Right renal pelvis (tissue), 4 donors: ENCODE measurements around the gene AKAP6. TPM values are rescaled to one million over a fixed set of nuclear protein-coding genes. Genes with fewer than 3 reads are reported as not detected.

Experiments used
- DNase-seq, 4 donors: peaks; one replicate each; pipeline ENCODE4 v3.0.0-alpha.2; 2013; ENCODE audit warnings: low read depth in 4 of 4, low spot score in 3 of 4, missing footprints in 1 of 4
- polyA plus RNA-seq, 4 donors: library from polyadenylated mRNA; unstranded; fragments of 120-200 nt; gene quantifications; one replicate each; pipeline ENCODE4 v1.2.1, GENCODE V29; 2013; ENCODE audit not compliant: insufficient read length in 4 of 4

The AKAP6 gene
- polyA plus RNA-seq, 4 donors, result 2.8 to 3.7 (median 3.1) TPM

DNA sequence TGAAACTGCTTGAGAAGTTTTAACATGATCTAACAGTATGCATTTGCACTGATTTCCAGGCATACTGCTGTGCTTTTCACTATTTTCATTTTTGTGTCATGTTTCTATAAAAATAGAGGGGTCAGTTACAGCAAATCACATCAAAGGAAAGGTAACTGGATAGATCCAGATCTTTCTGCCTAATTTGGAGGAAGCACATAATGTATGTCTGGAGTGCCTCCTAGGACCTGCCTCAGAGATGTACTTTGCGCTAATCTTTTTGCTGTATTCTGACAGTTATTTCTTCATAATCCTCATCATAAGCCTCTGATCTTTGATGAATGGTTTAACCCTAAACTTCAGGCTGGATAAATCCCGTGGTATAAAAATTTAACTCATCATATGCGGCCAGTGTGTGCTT is 498.4 kb downstream of the AKAP6 start:
- no peak for DNase-seq

DNA sequence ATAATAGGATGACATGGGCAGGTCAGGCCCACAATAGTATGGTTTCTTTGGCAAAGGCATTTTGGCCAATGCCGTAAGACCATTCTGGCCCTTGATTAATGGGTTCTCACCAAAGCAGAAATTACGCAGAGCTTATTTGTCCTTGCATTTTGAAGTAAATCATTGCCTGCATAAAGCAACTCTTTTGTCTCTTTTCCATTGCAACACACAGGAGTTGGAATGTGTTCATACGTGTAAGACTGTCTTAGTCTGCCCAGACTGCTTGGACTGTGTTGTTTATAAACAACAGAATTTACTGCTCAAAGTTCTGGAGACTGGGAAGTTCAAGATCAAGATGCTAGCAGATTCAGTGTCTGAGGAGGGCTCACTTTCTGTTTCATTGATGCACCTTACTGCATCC is 506.8 kb downstream of the AKAP6 start:
- no peak for DNase-seq

DNA sequence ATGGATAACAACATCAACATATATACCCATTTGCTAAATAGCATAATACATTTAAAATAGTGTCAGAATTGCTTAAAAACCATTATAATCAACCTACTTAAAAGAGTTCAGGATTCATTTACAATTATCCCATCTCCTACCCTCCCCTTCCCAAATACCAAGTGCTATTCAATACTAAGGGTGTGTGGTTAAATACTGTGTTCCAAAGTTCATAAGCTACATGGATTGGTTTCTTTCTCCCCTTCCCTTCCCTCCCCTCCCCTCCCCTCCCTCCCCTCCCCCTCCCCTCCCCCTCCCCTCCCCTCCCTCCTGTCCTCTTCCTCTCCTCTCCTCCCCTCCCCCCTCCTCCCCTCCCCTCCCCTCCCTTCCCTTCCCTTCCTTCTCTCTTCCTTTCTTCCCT is 512.6 kb downstream of the AKAP6 start:
- DNase-seq, result no peak

DNA sequence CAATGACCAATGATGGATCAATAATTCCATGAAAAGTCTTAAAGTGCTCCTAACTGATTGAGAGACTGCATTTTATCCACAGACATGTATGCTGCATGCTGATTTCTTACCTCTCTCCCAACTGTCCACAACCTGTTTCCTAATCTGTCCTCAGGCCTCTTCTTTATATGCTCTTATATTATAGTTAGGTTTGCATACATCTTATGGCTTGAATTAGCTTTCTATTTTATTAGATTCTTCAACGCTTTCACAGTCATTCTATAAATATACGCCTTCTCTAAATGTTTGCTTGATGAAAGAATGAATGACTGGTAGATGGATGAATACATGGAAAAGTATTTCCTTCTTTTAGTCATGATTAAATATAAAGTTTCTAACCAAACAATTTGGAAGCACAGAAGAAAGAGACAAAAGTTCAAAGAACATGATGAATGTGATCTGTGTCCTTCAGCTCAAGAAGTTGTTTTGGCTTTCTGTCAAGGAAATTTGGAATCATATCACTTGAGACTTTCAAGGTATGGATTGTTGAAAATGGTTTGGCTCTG is 517.8 kb downstream of the AKAP6 start:
- no peak for DNase-seq

DNA sequence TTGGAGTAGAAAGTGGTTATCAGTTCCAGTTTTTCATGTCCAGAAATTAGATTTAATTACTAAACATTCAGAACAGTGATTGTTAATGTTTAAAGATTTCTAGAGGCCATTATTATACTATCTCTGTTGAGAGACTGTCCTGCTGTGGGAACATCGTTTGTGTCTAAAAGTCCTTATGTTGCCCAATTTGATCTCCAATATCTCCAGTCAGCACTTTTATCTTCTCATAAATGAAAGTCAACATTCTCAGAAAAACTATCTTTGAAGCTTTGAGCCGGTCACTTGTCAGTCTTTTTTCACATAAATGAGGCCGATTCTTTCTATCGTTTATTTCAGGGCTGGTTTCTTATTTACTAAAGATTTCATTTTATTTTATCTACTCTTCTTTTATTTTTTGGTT is 518.8 kb downstream of the AKAP6 start:
- DNase-seq, result no peak

DNA sequence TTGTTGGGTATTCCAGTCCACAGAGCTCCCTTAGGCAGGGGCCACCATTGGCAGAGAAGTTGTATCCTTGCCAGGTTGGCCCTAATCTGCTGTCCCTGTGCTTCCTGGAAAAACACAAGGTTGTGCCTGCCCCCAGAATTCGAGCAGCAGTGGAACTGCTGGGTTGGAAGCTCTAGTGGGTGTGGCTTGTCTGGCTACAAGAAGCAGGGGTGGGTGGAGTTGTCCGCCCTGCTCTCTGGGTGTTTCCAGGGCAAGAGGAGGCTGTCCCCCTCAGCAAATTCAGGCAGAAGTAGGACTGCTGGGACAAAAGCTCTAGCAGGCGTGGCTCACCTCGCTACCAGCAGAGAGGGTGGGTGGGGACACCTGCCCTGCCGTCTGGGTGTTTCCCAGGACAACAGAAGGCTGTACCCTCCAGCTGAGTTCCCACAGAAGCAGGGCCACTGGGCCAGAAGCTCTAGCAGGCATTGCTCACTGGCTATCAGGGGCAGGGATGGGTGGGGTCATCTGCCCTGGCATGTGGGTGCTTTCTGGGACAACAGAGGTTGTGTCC is 536.8 kb downstream of the AKAP6 start:
- no peak for DNase-seq

DNA sequence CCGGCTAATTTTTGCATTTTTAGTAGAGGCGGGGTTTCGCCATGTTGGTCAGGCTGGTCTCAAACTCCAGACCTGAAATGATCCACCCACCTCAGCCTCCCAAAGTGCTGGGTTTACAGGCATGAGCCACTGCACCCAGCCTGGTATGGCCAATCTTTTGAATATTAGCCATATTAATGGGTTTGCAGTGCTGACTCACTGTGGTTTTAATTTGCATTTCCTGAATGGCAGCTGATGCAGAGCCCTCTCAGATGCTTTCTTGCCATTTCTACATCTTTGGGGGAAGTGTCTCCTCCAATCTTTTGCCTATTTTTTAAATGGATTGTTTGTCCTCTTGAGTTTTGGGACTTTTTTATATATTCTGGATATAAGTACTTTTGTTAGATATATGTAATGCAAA is 554.1 kb downstream of the AKAP6 start:
- no peak for DNase-seq

Other genes with a start within 250 kb of the AKAP6 start
- gene RNU6-7, start 127.3 kb upstream of the AKAP6 start, polyA plus RNA-seq, result not detected
- not detected for gene RNU6-8, start 126.0 kb upstream of the AKAP6 start, polyA plus RNA-seq